ENCODE measurements around the gene RBFOX2. TPM values are rescaled to one million over a fixed set of nuclear protein-coding genes. Genes with fewer than 3 reads are reported as not detected.

The RBFOX2 gene
- polyA plus RNA-seq, 2 of the 4 experiments (the other 2 are of a cell fraction): 30.3 to 77.7 TPM

DNA sequence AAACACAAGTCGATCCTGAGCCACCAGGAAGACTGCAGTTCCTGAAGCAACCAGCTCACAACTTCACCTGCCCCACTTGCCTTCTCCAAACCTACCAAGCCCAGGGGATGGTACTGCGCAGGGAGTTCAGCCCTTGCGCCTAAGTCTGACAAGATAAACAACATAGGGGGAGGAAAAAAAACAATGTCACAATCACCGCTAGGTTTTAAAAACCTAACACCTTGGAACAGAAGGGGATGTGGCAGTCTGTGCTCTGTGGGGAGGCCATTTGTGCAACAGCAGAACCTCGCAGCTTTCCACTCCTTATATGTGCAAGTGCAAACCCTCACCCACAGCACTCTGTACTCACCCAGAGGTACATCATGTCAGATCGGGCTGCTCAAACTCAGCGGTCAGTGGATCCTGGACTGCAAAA lies 134.2 kb downstream of the RBFOX2 start (continued):
- no peak for TF ChIP-seq JUNB (IDR thresholded peaks at IDR 0.05)
- no peak for TF ChIP-seq RNF2 (IDR thresholded peaks at IDR 0.05; ENCODE audit: borderline replicate concordance, low read depth)
- TF ChIP-seq CEBPB (IDR thresholded peaks at IDR 0.05): no peak
- TF ChIP-seq POLR2A (IDR thresholded peaks at IDR 0.05; ENCODE audit: low read length): no peak
- TF ChIP-seq EP300 (IDR thresholded peaks at IDR 0.05): no peak
- no peak for TF ChIP-seq JUN (IDR thresholded peaks at IDR 0.05)
- TF ChIP-seq HOXB5 (CRISPR knock-in tag; IDR thresholded peaks at IDR 0.05): no peak
- no peak for TF ChIP-seq CHD4 (IDR thresholded peaks at IDR 0.05; ENCODE audit: borderline replicate concordance)
- TF ChIP-seq BHLHE40 (IDR thresholded peaks at IDR 0.05; ENCODE audit: low read depth, low read length): no peak

- 78% methylated on average over 4 of the region's 4 CpGs for WGBS (ENCODE audit: missing lambda C conversion rate)
- H3K4me3 ChIP-seq: no peak overlapping the region
- no peak for FAIRE-seq
- 0 out of 6 replicates have a peak overlapping the region, but pooled peaks of 1 of the 2 experiments have one; percentile 13 for H3K27ac ChIP-seq
- no peak for ATAC-seq
- ChIA-PET POLR2A (no interaction called here), CTCF (interaction anchor here (1.8 to 2.2 kb wide), 2 partner anchors 10 to 172 kb away, joined by 5 to 6 read pairs; no protein-coding TSS in a partner anchor)
- H3K4me2 ChIP-seq: peak overlapping the region; percentile 18; the same call in 2 of the 3 replicates
- H3K9me3 ChIP-seq: no peaks in the 10 kb centered on the region
- no peak for DNase-seq (ENCODE audit: low read depth in 1 of 2, low spot score in 1 of 2)
- H3K4me1 ChIP-seq: peaks cover 40% of the 10 kb centered on the region
- TF ChIP-seq CBX8 (IDR thresholded peaks at IDR 0.05) (no peak), FOSB (CRISPR knock-in tag; IDR thresholded peaks at IDR 0.05) (no peak)
- TF ChIP-seq, protein P1, sequence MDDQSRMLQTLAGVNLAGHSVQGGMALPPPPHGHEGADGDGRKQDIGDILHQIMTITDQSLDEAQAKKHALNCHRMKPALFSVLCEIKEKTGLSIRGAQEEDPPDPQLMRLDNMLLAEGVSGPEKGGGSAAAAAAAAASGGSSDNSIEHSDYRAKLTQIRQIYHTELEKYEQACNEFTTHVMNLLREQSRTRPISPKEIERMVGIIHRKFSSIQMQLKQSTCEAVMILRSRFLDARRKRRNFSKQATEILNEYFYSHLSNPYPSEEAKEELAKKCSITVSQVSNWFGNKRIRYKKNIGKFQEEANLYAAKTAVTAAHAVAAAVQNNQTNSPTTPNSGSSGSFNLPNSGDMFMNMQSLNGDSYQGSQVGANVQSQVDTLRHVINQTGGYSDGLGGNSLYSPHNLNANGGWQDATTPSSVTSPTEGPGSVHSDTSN (IDR thresholded peaks at IDR 0.05): no peak
Observed at GRCh38 chr22:35893698-35894097, 134.9 kb downstream of the RBFOX2 start.

DNA sequence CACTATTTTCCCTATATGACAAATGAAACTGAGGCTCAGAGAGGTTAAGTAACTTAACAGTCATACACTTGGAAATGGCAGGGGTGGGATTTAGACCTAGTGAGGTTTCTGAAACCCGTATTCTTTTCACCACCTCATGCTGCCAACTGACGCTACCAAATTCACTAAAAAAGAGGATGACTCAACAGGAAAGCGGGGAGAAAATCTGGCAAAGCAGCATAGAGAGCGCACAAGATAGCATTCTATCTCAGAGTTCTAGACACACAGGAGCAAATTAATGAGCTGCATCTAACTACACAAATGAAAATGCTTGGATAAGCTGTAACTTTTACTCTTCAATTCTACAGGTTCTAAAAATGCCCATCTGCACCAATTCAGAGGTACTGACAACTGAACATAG lies 136.4 kb downstream of the RBFOX2 start:
- FAIRE-seq: no peak
- POLR2A ChIA-PET: no interaction called here
- H3K9me3 ChIP-seq: peaks cover 3% of the 10 kb centered on the region; the same call in 1 of the 3 replicates

More for the DNA sequence above, 136.4 kb downstream of the RBFOX2 start:
- CTCF ChIA-PET: interaction anchor here (1.8 kb wide), 1 partner anchor 174 kb away, joined by 6 read pairs; no protein-coding TSS in a partner anchor
- no peak for ATAC-seq
- Histone ChIP-seq H3K4me2 (peak overlapping the region; percentile 14; the same call in 1 of the 3 replicates), H3K4me3 (no peak overlapping the region), H3K27ac (no peak overlapping the region), H3K4me1 (peaks cover 48% of the 10 kb centered on the region)
- DNase-seq (ENCODE audit: low read depth in 1 of 2, low spot score in 1 of 2): no peak
- WGBS (ENCODE audit: missing lambda C conversion rate): 56% methylated on average over 4 of the region's 4 CpGs
- TF ChIP-seq ZSCAN20 (CRISPR knock-in tag; IDR thresholded peaks at IDR 0.05) (no peak), NR3C1 (IDR thresholded peaks at IDR 0.05) (no peak), REST (IDR thresholded peaks at IDR 0.05) (no peak), HOXA7 (CRISPR knock-in tag; IDR thresholded peaks at IDR 0.05) (no peak), ESRRA (IDR thresholded peaks at IDR 0.05; ENCODE audit: borderline replicate concordance, low read length) (no peak), EHF (CRISPR knock-in tag; IDR thresholded peaks at IDR 0.05) (no peak), NPAS2 (CRISPR knock-in tag; IDR thresholded peaks at IDR 0.05; ENCODE audit: borderline replicate concordance) (no peak), CEBPB (IDR thresholded peaks at IDR 0.05) (no peak), KDM5A (IDR thresholded peaks at IDR 0.05) (no peak), NFE2L2 (conservative IDR thresholded peaks at IDR 0.05; ENCODE audit: low read length) (no peak), HEYL (CRISPR knock-in tag; IDR thresholded peaks at IDR 0.05) (no peak), BHLHE40 (IDR thresholded peaks at IDR 0.05; ENCODE audit: low read depth, low read length) (no peak), ZNF302 (CRISPR knock-in tag; IDR thresholded peaks at IDR 0.05) (no peak), RFX5 (IDR thresholded peaks at IDR 0.05) (no peak), MYC (IDR thresholded peaks at IDR 0.05; ENCODE audit: borderline replicate concordance, low read length) (no peak), SMC3 (IDR thresholded peaks at IDR 0.05) (no peak)
- TF ChIP-seq, protein P1 (IDR thresholded peaks at IDR 0.05): no peak
- TF ChIP-seq, protein P2, sequence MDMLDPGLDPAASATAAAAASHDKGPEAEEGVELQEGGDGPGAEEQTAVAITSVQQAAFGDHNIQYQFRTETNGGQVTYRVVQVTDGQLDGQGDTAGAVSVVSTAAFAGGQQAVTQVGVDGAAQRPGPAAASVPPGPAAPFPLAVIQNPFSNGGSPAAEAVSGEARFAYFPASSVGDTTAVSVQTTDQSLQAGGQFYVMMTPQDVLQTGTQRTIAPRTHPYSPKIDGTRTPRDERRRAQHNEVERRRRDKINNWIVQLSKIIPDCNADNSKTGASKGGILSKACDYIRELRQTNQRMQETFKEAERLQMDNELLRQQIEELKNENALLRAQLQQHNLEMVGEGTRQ (IDR thresholded peaks at IDR 0.05): no peak
- TF ChIP-seq, protein P3, sequence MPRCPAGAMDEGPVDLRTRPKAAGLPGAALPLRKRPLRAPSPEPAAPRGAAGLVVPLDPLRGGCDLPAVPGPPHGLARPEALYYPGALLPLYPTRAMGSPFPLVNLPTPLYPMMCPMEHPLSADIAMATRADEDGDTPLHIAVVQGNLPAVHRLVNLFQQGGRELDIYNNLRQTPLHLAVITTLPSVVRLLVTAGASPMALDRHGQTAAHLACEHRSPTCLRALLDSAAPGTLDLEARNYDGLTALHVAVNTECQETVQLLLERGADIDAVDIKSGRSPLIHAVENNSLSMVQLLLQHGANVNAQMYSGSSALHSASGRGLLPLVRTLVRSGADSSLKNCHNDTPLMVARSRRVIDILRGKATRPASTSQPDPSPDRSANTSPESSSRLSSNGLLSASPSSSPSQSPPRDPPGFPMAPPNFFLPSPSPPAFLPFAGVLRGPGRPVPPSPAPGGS (IDR thresholded peaks at IDR 0.05): no peak
